HT-29 (cell line): ENCODE measurements around the gene G6PC1. TPM values are rescaled to one million over a fixed set of nuclear protein-coding genes. Genes with fewer than 3 reads are reported as not detected.
A peak's percentile ranks its signal among the peaks of the same experiment; 100 is the strongest.
"Not testable (repeated sequence)": the region's sequence is repeated elsewhere in the genome, so short reads cannot be mapped to it uniquely, and the experiment has no call there.

ENCODE experiments used
- DNase-seq: peaks from one replicate; pipeline ENCODE4 v3.0.0-alpha.2; 2015; ENCODE audit warnings: low spot score
- total RNA-seq: library from RNA; depleted of rRNA; stranded (reverse); fragments of >200 nt; shearing (Covaris generic); gene quantifications from 2 replicates; pipeline ENCODE4 v1.2.3, GENCODE V29; 2014

The G6PC1 gene
- total RNA-seq, 1 experiment from 2014 or later: not detected

DNA sequence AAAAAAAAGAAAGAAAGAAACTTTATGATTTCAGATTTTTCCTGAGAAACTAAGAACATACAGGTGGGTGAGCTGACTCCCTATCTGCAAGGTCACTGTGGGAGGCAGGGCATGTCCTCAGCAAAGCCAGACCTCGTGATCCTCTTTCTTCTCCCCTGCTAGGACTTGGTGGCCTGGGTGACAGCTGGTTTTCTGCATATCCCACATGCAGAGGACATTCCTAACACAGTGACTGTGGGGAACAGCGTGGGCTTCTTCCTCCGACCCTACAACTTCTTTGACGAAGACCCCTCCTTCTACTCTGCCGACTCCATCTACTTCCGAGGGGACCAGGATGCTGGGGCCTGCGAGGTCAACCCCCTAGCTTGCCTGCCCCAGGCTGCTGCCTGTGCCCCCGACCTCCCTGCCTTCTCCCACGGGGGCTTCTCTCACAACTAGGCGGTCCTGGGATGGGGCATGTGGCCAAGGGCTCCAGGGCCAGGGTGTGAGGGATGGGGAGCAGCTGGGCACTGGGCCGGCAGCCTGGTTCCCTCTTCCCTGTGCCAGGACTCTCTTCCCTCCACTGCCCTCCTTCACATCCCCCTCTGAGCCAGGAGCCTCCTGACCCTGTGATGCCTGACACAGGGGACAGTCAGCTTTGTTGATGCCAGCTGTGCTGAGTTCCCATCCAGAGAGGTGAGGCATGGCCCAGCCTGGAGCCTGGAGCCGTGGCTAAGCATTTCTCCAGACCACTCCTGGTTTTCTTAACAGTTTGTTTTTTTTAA lies 26.5 kb upstream of the G6PC1 start:
- not testable (repeated sequence) for DNase-seq

DNA sequence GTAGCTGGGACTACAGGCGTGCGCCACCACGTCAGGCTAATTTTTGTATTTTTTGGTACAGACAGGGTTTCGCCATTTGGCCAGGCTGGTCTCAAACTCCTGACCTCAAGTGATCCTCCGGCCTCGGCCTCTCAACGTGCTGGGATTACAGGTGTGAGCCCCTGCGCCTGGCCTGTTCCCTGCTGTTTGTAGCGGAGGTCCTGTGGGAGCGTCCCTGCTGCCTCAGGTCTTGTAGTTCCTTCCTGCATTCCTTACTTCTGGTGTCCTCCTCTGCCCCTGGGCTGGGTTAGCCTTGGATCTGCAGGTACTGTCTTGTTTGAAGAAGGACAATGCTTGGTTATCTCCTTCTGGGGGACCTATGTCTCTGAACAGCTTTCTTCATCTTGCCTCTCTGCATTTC lies 23.6 kb upstream of the G6PC1 start:
- no peak for DNase-seq

DNA sequence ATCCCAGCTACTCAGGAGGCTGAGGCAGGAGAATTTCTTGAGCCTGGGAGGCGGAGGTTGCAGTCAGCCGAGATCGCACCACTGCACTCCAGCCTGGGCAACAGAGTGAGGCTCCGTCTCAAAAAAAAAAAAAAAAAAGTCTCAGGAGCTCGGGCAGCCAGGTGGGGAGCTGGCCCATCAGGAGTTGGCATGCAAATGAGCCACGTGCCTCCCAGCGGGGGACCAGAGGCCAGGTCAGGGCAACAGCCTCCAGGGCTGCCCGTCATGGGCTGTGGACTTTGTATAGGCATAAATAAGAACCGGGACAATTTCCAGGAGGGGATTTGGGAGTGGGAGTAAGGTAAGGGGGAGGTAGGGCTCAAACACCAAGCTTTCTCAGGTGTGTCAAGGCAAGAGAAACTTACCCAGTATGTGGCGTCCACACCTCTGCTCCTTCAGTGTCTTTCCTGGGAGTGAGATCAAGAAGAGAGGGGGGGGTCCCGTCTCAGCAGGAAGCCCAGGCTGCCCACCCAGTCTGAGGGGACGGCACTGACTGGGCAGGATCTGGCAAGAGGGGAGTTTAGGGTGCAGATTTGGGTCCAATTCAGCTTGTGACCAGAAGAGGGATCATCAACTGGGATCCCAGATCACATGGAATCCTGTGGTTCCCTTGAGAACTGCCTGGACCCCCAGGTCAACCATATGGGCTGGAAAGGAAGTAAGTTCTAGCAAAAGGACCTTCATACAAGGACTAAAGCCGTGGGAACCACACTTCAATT lies 22.3 kb upstream of the G6PC1 start:
- no peak for DNase-seq

DNA sequence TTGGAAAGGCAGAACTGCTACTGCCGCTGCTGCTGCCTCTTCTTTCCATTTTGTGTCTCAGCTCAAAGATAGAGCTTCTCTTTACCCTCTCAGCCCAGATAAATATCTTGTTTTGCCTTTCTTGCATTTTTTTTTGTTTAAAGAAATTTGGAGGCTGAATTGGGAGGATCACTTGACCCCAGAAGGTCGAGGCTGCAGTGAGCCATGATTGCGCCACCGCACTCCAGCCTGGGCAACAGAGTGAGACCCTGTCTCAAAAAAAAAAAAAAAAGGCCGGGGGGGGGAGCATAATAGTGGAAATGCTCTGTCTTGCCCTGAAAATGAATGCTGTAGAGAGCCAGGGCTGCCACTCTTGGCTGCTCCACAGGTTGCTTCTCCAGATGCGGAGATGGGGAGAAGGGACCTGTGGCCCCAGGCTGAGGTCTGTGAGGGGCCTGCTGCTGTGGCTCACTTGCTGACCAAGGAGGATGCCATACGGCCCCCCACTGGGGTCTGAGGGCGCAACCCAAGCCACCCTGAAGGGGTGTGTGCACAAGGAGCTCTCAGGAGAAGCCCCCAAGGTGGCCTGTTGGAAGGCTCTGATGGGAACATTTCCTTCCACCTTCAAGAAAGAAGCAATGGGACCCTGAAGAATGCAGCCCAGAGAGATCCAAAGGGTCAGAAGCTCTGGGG lies 21.5 kb upstream of the G6PC1 start:
- no peak for DNase-seq

DNA sequence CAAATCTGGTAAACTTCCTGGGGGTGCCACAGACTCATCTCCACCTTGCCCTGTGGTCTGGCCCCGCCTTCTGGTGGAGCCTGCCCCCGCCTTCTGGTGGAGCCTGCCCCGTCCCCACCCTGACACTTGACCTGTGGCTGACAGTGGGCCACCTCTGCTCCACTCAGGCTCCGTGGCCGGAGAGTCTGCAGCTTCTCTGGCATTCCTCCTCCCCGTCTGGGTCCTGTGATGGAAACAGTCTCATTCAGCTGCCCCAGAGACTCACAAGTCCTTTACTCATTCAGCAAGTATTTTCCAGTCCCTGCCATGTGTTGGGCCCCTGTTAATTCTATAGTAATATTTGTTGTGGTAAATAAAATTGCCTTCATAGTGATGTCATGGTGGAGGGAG lies 21.0 kb upstream of the G6PC1 start:
- no peak for DNase-seq

DNA sequence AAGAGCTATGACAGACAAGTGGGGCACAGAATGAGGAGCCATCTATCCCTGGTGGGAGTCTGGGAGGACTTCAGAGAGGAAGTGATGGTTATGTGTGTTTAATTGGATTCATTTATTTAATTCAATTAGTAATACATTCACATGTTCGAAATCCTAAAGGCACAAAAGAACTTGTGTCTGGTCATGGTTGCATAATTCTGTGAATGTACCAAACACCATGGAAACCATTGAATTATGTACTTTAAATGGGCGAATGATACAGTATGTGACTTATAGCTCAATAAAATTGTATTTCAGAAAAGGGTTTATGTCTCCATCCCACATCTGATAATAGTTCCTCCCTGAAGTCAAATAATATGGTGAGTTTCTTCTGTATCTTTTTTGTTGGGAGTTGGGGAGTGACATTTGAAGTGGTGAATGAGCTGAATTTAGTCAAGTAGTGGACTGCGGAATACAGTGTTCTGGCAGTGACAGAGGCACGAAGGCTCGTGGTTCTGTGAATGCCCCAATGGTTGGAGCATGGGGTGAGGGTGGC lies 19.8 kb upstream of the G6PC1 start:
- DNase-seq: no peak

DNA sequence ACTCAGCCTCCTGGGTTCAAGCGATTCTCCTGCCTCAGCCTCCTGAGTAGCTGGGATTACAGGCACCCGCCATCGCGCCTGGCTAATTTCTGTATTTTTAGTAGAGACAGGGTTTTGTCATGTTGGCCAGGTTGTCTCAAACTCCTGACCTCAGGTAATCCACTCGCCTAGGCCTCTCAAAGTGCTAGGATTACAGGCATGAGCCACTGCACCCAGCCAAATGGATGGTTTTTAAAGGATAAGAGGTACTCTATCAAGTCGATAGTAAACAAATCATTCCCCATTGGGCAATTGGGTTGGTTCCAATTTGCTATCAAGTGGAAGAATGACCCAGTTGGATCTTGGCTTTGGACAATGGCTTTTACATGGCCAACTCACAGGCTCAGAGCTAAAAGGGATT lies 18.9 kb upstream of the G6PC1 start:
- DNase-seq: not testable (repeated sequence)

DNA sequence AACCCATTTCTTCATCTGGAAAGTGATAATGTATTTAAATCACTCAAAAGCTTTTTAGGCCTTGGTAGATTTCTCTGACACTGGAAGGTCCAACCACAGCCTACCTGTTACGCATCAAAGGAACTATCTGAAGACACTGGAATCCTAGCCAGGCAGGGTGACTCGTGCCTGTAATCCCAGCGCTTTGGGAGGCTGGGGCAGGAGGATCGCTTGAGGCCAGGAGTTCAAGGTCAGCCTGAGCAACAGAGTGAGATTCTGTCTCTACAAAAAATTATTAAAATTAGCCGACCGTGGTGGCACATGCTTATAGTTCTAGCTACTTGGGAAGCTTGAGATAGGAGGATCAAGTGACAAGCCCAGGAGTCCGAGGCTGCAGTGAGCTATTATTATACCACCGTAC lies 18.4 kb upstream of the G6PC1 start:
- DNase-seq: no peak

DNA sequence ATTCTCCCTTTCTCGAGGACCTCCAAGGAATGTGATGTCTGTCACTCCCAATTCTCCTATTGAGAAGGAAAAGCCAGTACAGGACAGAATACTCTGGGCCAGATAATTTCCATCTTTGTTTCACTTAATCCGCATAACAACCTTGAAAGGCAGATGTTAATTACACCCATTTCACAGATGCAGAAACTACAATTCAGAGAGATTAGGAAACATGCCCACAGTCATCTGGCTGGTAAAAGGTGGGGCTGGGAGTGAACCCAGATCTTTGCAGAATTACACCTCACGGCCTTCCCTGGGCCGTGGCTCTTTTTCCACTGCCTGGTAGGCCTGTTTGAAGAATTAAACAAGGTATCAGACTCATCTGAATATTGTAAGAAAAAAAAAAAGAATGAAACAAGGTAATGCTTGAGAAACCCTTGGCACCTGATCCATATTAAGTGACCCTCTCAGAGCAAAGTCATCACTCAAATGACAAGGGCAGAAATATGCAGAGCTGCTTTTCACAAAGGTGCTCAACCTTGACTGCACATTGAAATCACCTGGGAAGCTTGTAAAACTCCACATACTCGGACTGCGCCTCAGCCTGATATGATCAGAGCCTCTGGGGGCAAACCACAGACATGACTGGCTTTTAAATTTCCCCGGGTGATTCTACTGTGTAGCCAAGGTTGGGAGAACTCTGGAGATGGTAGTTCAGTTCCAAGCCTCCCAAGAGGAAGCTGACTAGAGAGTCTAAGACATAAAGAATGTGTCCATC lies 16.6 kb upstream of the G6PC1 start:
- DNase-seq: no peak

DNA sequence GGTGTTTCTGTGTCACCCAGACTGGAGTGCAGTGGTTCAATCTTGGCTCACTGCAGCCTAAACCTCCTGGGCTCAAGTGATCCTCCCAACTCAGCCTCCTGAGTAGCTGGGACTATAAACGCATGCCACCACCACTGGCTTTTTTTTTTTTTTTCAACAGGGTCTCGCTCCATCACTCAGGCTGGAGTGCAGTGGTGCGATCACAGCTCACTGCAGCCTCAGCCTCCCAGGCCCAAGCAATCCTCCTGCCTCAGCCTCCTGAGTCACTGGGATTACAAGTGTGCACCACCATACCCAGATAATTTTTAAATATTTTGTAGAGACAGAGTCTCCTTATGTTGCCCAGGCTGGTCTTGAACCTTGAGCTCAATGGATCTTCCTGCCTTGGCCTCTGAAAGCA lies 14.8 kb upstream of the G6PC1 start:
- DNase-seq: not testable (repeated sequence)

DNA sequence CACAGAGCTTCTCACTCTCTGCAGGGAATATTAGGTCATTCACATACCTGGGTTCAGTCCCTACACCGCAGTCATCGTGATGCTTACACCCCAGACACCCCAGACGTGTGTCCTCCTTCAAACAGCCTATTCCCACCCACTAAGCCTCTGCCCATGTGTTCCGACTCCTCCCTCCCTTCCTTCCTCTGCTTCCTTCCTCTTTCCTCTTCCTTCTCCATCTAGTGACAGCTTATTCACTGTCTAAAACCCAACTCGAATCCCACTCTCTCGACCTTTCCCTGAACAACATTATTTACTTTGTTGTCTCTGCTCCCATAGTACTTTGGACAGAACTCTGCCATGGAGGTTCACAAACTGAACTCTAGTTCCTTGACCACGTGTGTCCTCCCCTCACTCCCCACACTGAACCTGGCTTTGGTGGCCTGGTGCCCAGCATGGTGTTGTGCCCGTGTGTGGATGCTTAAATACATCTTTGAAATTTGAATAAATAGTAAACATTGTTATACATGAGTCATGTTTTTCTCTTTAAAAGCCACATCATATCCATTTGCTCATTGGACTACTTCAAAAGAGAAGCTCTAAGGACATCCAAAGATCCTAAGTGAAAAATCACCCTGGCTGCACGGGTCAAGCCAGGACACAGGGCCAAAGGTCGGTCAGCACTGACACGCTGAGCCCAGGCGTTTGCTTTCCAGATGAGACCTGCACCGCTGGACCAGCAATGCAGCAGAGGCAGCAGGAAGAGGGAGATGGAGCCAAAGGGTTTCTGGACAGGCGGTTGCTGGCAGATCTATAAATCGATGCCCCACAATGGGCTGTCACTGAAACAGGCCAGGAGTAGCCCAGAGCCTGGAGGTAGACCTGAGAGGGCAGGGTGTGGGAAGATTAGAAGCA lies 14.1 kb upstream of the G6PC1 start:
- no peak for DNase-seq

DNA sequence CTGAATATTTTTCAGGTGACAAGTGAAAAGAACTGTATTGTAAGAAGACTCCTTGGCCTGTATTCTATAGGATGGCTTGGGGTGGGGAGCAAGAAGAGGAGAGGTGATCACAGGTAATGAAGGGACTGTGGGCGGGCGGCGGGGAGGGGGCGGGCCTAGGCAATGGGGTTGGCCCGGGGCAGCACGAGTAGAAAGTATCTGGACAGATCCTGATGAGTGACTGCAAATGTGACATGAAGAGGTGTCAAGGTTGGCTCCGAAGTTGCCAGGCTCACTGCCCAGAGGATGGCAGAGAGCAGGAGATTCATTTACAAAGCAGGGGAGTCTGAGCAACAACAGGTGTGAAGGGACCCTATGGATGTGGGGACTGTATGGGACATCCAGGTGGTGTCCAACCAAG lies 10.8 kb upstream of the G6PC1 start:
- DNase-seq: no peak

DNA sequence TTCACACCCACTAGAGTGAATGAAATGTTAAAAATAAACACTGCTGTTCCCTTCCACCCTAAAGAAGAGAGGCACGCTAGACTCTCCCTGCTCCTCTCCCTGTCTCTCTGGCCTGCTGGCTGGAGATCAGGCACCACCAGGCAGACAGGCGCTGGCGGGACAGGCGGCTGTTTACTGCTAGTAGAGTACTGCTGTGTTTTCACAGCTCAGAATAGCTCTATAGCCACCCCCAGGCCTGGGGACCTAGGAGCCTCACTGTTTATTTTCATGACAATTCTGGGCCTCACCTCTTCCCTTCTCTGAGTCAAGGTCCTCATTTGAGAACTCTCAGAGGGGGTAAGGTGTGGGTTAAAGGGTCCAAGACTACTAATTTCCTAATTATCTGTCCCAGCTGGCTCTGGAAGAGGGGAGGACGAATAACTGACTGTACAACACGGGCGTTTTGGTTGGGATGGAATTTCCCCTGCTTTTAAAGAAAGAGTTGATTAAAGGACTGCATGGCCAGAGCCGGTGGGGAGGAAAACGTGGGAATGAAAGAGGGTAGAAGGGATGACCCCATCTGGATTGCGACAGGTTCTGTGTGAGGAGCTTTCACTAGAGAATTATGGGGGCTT lies 9.0 kb upstream of the G6PC1 start:
- no peak for DNase-seq

DNA sequence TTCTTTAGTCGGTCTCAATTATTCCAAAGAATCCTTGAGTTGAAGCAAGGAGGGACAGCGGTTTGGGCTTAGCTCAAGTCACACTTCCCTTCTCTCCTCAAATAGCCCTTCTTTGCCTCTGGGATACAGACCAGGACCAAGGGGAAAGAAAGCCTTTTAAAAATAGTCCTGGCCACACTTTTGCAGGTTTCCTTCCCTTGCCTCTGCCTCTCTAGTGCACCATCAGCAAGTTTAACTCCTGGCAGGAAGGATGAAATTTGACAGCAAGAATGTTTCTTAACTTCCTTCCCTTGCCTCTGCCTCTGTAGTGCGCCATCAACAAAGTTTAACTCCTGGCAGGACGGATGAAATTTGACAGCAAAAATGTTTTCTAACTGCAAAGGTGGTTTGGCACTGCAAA lies 7.2 kb upstream of the G6PC1 start:
- no peak for DNase-seq

DNA sequence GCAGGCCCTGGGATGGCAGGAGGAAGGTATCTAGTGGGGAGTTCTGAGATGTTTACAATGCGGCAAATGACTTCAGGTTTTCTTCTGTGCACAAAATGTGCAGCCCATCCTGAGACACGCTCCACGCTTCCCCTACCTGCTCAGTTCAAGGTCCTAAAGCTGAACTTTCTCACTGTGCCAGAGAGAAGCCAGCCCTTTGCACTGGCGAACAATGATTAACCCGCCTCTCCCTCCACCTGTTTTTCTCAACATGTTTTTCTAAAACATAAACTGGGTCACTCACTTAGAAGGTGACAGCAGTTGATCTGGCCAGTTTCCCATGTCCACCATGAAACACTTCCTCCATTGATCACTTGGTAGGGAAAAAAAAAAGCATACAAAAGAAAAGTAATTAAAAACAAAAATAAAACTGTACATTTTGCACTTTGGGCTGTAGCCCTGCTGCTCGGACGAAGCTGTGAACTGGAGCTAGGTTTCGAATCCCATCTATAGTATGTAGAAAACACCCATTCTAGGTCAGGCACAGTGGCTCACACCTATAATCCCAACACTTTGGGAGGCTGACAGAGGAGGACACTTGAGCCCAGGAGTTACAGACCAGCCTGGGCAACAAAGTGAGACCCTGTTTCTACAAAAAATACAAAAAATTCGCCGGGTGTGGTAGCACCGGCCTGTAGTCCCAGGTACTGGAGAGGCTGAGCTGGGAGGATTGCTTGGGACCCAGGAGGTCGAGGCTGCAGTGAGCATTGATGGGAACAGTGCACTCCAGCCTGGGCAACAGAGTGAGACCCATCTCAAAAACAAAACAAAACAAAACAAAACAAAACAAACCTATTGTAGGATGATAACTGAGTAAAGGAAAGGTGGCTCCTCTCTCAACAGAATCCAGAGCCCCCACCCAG lies 6.1 kb upstream of the G6PC1 start:
- DNase-seq: peak; percentile 59

DNA sequence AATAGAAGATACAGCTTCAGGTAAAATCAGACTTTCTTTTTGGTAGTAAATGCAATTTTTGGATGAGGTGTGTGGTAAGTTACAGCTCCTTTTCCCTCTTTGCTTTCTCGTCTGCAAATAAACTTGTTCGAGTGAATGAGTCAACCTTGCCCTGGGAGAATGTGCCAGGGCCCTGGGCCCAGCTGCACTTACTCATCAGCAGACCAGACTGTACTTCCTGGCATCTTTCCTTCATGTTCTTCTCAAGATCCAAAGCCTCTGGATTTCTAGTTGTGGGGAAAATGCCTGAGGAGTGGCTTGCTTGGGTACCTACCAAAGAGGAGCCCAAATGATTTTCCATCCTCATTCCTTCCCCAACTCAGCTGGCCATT lies 5.4 kb upstream of the G6PC1 start:
- DNase-seq: peak; percentile 42

DNA sequence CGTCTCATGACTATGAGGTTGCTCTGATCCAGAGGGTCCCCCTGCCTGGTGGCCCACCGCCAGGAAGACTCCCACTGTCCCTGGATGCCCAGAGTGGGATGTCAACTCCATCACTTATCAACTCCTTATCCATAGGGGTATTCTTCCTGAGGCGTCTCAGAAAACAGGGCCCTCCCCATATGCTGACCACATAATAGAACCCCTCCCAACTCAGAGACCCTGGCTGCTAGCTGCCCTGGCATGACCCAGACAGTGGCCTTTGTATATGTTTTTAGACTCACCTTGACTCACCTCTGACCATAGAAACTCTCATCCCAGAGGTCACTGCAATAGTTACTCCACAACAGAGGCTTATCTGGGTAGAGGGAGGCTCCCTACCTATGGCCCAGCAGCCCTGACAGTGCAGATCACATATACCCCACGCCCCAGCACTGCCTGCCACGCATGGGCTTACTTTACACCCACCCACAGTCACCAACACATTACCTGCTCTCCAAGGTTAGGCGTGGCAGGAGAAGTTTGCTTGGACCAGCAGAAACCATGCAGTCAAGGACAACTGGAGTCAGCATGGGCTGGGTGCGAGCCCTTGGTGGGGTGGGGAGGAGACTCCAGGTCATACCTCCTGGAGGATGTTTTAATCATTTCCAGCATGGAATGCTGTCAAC lies 2.3 kb upstream of the G6PC1 start:
- DNase-seq: no peak

DNA sequence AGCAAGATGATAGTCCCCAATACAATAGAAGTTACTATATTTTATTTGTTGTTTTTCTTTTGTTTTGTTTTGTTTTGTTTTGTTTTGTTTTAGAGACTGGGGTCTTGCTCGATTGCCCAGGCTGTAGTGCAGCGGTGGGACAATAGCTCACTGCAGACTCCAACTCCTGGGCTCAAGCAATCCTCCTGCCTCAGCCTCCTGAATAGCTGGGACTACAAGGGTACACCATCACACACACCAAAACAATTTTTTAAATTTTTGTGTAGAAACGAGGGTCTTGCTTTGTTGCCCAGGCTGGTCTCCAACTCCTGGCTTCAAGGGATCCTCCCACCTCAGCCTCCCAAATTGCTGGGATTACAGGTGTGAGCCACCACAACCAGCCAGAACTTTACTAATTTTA lies 618 bp upstream of the G6PC1 start:
- DNase-seq: not testable (repeated sequence)
